GM10266 (cell line): ENCODE data around the gene ENDOV.

Experiments used
- DNase-seq: peaks from one replicate; pipeline ENCODE4 v3.0.0; 2012; ENCODE audit errors: extremely low spot score
- CTCF ChIP-seq: IDR thresholded peaks from 2 replicates; pipeline ENCODE4 v1.5.1; 2012; ENCODE audit warnings: mild to moderate bottlenecking, low read depth; ENCODE audit not compliant: control insufficient read depth, insufficient read depth; ENCODE audit errors: missing control alignments

The ENDOV gene

GRCh38 chr17:80486692-80487091 is 71.7 kb downstream of the ENDOV start:
- no peak for TF ChIP-seq CTCF
- no peak for DNase-seq

- TF ChIP-seq CTCF = no peak
- DNase-seq = no peak
Observed at GRCh38 chr17:80487511-80487910, 72.5 kb downstream of the ENDOV start.
